Sciatic nerve (tissue), 2 donors: Measurements from ENCODE around the gene ZSCAN12. TPM values are rescaled to one million over a fixed set of nuclear protein-coding genes. Genes with fewer than 3 reads are reported as not detected.

Source experiments
- ATAC-seq: fragments of 200-7000 bp; cut with Tn5 transposase; one replicate; pipeline ENCODE4 v1.9.1; 2020; ENCODE audit warnings: mild to moderate bottlenecking, moderate library complexity
- DNase-seq: peaks from one replicate; pipeline ENCODE4 v3.0.0-alpha.2; 2020; ENCODE audit warnings: low spot score
- intact Hi-C: fragments of 100-400 bp; cut with DNase I; formaldehyde crosslinking; loops from one replicate; pipeline ENCODE4 v1.14.2; 2022
- total RNA-seq: library from RNA; stranded (reverse); fragmentation: NEBNext Ultra II Directional; extraction: Animal tissue kit (Norgen Biotek cat#: 25700); gene quantifications from one replicate; pipeline ENCODE4 v1.2.1, GENCODE V29; 2021
- donor health status: DM: no; HTN: no; CAD: no.
- donor health status: DM: no; HTN: no; CAD: no.

The ZSCAN12 gene
- total RNA-seq, 1 donor from 2014 or later, result 7.3 TPM

GRCh38 chr6:28335564-28336283 lies 63.8 kb downstream of the ZSCAN12 start, which contains the start of gene ZSCAN31:
TSS of gene ZSCAN31 (minus strand) at chr6:28336148. CDS start at chr6:28329683, 6,465 bp downstream.
- ATAC-seq, result peak; percentile 98
- intact Hi-C loops, result no loop called here
- peak; percentile 95 for DNase-seq

GRCh38 chr6:28335040-28335563 lies 64.4 kb downstream of the ZSCAN12 start:
- intact Hi-C loops, result no loop called here

GRCh38 chr6:28334286-28335039 lies 65.1 kb downstream of the ZSCAN12 start:
- DNase-seq (no peak), ATAC-seq (no peak)
- intact Hi-C loops, result no loop called here

More at GRCh38 chr6:28335040-28335563, 64.4 kb downstream of the ZSCAN12 start:
- DNase-seq (no peak), ATAC-seq (no peak)

GRCh38 chr6:28333599-28334018 lies 65.9 kb downstream of the ZSCAN12 start:
- ATAC-seq (no peak), DNase-seq (no peak)
- intact Hi-C loops, result no loop called here

- intact Hi-C loops, result no loop called here
- ATAC-seq, result no peak
- no peak for DNase-seq
Observed at GRCh38 chr6:28333047-28333446, 66.5 kb downstream of the ZSCAN12 start.

- intact Hi-C loops, result no loop called here
- no peak for DNase-seq
- ATAC-seq, result no peak
Observed at GRCh38 chr6:28330041-28330440, 69.5 kb downstream of the ZSCAN12 start.

Other genes with a start within 250 kb of the ZSCAN12 start
- 17.3 TPM for gene ZSCAN9, start 174.5 kb downstream of the ZSCAN12 start, total RNA-seq
- gene ZKSCAN4, start 147.5 kb downstream of the ZSCAN12 start, total RNA-seq, result 5.4 TPM
- gene NKAPL, start 140.4 kb downstream of the ZSCAN12 start, total RNA-seq, result 2.9 TPM
- gene ZSCAN26, start 132.6 kb downstream of the ZSCAN12 start, total RNA-seq, result 19.3 TPM
- 4.9 TPM for gene PGBD1, start 118.2 kb downstream of the ZSCAN12 start, total RNA-seq
- 17.4 TPM for gene ZSCAN31, start 63.6 kb downstream of the ZSCAN12 start, total RNA-seq
- 7.8 TPM for gene ZKSCAN3, start 49.8 kb downstream of the ZSCAN12 start, total RNA-seq
- gene ZSCAN23, start 43.7 kb upstream of the ZSCAN12 start, total RNA-seq, result 6.5 TPM
- not detected for gene GPX6, start 116.0 kb upstream of the ZSCAN12 start, total RNA-seq
- not detected for gene GPX5, start 126.1 kb upstream of the ZSCAN12 start, total RNA-seq